RCC 7860 (cell line): Measurements from ENCODE around the gene KCNS1.

Experiments used
- DNase-seq: peaks from one replicate; pipeline ENCODE4 v3.0.0-alpha.2; 2015; ENCODE audit warnings: low spot score
- FAIRE-seq: peaks from 2 replicates; lab custom pipeline; 2012; peaks lifted over from hg19 to GRCh38; lab: Jason Lieb, UNC

Gene KCNS1

GRCh38 chr20:45052698-45053429, 48.1 kb downstream of the KCNS1 start:
- no peak for DNase-seq
- FAIRE-seq, result no peak

GRCh38 chr20:45051204-45052060, 49.5 kb downstream of the KCNS1 start:
- FAIRE-seq, result no peak

GRCh38 chr20:45049904-45050471, 50.9 kb downstream of the KCNS1 start:
- DNase-seq (no peak), FAIRE-seq (no peak)

More at GRCh38 chr20:45051204-45052060, 49.5 kb downstream of the KCNS1 start:
- no peak for DNase-seq

GRCh38 chr20:45049438-45049837, 51.5 kb downstream of the KCNS1 start:
- no peak for FAIRE-seq
- no peak for DNase-seq

GRCh38 chr20:45047581-45048119, 53.3 kb downstream of the KCNS1 start:
- FAIRE-seq (no peak), DNase-seq (no peak)

GRCh38 chr20:45044601-45045000, 56.3 kb downstream of the KCNS1 start:
- FAIRE-seq (no peak), DNase-seq (no peak)

- DNase-seq (peak; percentile 62), FAIRE-seq (peak; percentile 83)
Measured at GRCh38 chr20:45044084-45044573, 56.8 kb downstream of the KCNS1 start.

GRCh38 chr20:45042978-45043377, 57.9 kb downstream of the KCNS1 start:
- FAIRE-seq (no peak), DNase-seq (no peak)
